ENCODE measurements around the gene ANO3. TPM values are rescaled to one million over a fixed set of nuclear protein-coding genes. Genes with fewer than 3 reads are reported as not detected.

ANO3 gene
- total and polyA plus RNA-seq, 4 experiments from 2014 or later: not detected

DNA sequence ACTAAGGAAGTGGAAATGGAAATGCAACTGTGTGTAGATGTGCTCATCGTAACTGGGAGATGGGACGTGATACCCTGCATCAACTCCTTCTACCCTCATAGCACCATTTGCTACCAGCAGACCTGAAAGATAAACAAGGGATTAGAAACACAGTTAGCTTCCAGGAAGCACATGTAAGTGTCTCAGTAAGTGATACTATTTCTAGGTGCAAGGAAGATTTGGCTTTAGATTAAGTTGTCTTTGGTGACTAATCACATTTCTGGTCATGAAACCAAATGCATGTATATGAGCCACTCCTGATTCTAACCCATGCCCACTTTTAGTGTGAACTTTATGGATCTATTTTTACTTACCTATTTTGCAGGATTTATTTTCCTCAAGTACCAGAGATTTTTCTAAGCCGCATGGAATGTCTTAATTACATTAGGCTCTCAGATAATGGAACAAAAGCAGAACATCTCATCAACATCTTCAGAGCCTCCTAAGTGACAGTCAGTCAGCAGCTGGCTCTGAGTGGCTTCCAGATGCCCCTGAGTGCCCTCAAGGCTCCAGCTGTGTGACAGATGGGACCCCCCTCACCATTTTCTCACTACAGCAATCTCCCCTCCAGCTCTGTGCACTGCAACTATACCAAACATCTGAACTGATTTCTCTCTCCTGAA is 368.8 kb downstream of the ANO3 start:
- no peaks in the 10 kb centered on the region for H3K9me3 ChIP-seq (ENCODE audit: control insufficient read depth in 1 of 2, low read length in 2 of 2)
- H3K27me3 ChIP-seq (ENCODE audit: insufficient read depth, low read length): no peaks in the 10 kb centered on the region
- intact Hi-C loops (cut with micrococcal nuclease): no loop called here
- Mint-ChIP-seq H3K27me3 (no peaks in the 10 kb centered on the region), H3K36me3 (no peaks in the 10 kb centered on the region), H3K9me3 (peaks cover 0 to 6% (median 1%) of the 10 kb centered on the region in 8 donors), H3K4me3 (no peak overlapping the region), H3K27ac (no peak overlapping the region), H3K4me1 (no peaks in the 10 kb centered on the region)
- H3K4me3 ChIP-seq (ENCODE audit: low read length in 2 of 2): no peak overlapping the region
- CTCF ChIA-PET (ENCODE audit: partially characterized antibody): no interaction called here
- POLR2A ChIA-PET (ENCODE audit: partially characterized antibody): no interaction called here
- no peaks in the 10 kb centered on the region for H3K36me3 ChIP-seq (ENCODE audit: insufficient read depth, low read length)
- H3K27ac ChIP-seq (ENCODE audit: low read depth, low read length): no peak overlapping the region
- DNase-seq: no peak
- H3K4me1 ChIP-seq (ENCODE audit: insufficient read depth, low read length): no peaks in the 10 kb centered on the region

DNA sequence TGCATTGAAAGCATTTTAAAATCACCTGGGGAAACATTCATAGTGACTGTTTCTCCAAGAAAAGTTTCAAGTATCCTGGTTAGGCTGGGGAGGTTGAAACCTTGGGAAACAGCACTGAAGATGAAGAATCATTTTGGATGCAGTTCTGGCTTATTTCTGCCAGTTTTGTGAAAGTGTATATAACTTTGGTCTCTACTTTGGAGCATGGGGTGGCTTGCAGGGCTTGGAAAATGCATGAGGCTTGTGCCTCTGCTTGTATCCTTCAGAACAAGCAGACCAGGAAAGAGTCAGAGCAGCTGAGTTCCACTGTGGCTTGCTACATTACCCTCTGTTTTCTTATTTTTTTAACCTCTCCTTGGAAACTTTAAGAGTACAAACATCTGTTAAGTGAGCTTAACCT is 370.5 kb downstream of the ANO3 start:
- ChIA-PET POLR2A (ENCODE audit: partially characterized antibody) (no interaction called here), CTCF (ENCODE audit: partially characterized antibody) (no interaction called here)
- H3K36me3 Mint-ChIP-seq: no peaks in the 10 kb centered on the region
- no peak for DNase-seq
- Histone ChIP-seq H3K4me1 (ENCODE audit: insufficient read depth, low read length) (no peaks in the 10 kb centered on the region), H3K9me3 (ENCODE audit: control insufficient read depth in 1 of 2, low read length in 2 of 2) (no peaks in the 10 kb centered on the region), H3K4me3 (ENCODE audit: low read length in 2 of 2) (no peak overlapping the region), H3K27ac (ENCODE audit: low read depth, low read length) (no peak overlapping the region), H3K27me3 (ENCODE audit: insufficient read depth, low read length) (no peaks in the 10 kb centered on the region), H3K36me3 (ENCODE audit: insufficient read depth, low read length) (no peaks in the 10 kb centered on the region)
- H3K27me3 Mint-ChIP-seq: no peaks in the 10 kb centered on the region
- no peak overlapping the region for H3K4me3 Mint-ChIP-seq
- intact Hi-C loops (cut with micrococcal nuclease): no loop called here
- H3K27ac Mint-ChIP-seq: no peak overlapping the region
- peaks cover 0 to 4% (median 2%) of the 10 kb centered on the region in 8 donors for H3K9me3 Mint-ChIP-seq
- H3K4me1 Mint-ChIP-seq: no peaks in the 10 kb centered on the region

DNA sequence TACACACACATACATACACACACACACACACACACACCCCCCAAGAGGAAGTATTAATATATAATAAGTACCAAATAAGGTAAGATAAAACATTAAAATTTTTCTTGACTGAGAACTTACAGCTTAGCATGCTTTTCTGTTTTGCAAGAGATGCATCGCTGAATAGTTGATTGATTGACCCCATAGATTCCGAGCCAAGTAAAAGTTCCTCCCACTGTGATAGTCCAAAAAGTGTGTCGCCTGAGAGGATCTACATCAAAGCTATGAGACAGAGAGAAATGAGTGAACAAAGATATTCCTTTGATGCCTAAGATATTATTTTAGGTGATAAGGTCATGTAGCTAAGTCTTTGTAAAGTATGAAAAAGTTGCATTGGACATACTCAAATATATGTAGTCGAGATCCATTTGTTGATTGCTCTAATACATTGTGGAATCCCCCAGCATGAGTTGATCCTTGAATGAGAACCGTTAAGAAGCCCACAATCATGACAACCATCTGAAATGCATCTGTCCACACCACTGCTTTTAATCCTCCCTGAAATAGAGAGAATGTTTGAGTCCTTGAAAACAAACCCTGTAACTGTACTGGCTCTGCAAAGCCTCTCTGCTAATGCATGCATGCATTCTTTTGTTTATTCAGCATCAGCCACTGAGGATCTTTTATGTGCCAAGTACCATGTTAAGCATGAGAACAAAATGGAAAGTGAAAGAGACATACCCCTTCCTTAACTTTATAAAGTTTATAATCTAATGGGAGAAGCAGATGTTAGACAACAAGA is 371.7 kb downstream of the ANO3 start:
- Histone ChIP-seq H3K9me3 (ENCODE audit: control insufficient read depth in 1 of 2, low read length in 2 of 2) (no peaks in the 10 kb centered on the region), H3K4me3 (ENCODE audit: low read length in 2 of 2) (no peak overlapping the region), H3K4me1 (ENCODE audit: insufficient read depth, low read length) (no peaks in the 10 kb centered on the region), H3K27me3 (ENCODE audit: insufficient read depth, low read length) (no peaks in the 10 kb centered on the region), H3K36me3 (ENCODE audit: insufficient read depth, low read length) (no peaks in the 10 kb centered on the region), H3K27ac (ENCODE audit: low read depth, low read length) (no peak overlapping the region)
- Mint-ChIP-seq H3K36me3 (no peaks in the 10 kb centered on the region), H3K27me3 (no peaks in the 10 kb centered on the region), H3K4me1 (no peaks in the 10 kb centered on the region), H3K27ac (no peak overlapping the region), H3K4me3 (no peak overlapping the region), H3K9me3 (peaks cover 0 to 4% (median 2%) of the 10 kb centered on the region in 8 donors)
- ChIA-PET POLR2A (ENCODE audit: partially characterized antibody) (no interaction called here), CTCF (ENCODE audit: partially characterized antibody) (interaction anchor here (1.6 kb wide), 1 partner anchor 10 kb away, joined by 3 read pairs; no protein-coding TSS in a partner anchor)
- intact Hi-C loops (cut with micrococcal nuclease): no loop called here
- DNase-seq: no peak

DNA sequence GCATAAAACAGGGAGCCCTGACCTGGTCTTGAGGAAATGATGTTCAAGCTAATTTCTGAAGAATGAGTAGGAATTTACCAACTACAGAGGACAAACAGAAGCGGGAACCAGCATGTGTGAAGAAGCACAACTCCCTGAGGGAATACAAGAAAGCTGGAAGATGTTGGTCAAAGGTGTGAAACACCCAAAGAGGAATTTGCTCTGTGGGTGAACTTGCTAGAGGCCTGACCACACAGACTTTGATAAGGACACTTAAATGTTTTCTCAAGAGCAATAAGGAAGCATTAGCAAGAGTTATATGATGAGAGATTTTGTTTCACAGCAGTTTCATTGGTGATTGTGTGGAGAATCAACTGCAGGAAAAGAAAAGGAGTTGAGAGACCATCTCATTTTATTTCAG is 372.3 kb downstream of the ANO3 start:
- DNase-seq: no peak
- Mint-ChIP-seq H3K4me3 (no peak overlapping the region), H3K4me1 (no peaks in the 10 kb centered on the region), H3K36me3 (no peaks in the 10 kb centered on the region), H3K9me3 (peaks cover 0 to 4% (median 1%) of the 10 kb centered on the region in 8 donors), H3K27me3 (no peaks in the 10 kb centered on the region), H3K27ac (no peak overlapping the region)
- no peaks in the 10 kb centered on the region for H3K36me3 ChIP-seq (ENCODE audit: insufficient read depth, low read length)
- CTCF ChIA-PET (ENCODE audit: partially characterized antibody): interaction anchor here (1.6 kb wide), 1 partner anchor 9 kb away, joined by 3 read pairs; no protein-coding TSS in a partner anchor
- POLR2A ChIA-PET (ENCODE audit: partially characterized antibody): no interaction called here
- H3K9me3 ChIP-seq (ENCODE audit: control insufficient read depth in 1 of 2, low read length in 2 of 2): no peaks in the 10 kb centered on the region
- H3K4me3 ChIP-seq (ENCODE audit: low read length in 2 of 2): no peak overlapping the region
- no peak overlapping the region for H3K27ac ChIP-seq (ENCODE audit: low read depth, low read length)
- H3K27me3 ChIP-seq (ENCODE audit: insufficient read depth, low read length): no peaks in the 10 kb centered on the region
- intact Hi-C loops (cut with micrococcal nuclease): no loop called here
- no peaks in the 10 kb centered on the region for H3K4me1 ChIP-seq (ENCODE audit: insufficient read depth, low read length)

DNA sequence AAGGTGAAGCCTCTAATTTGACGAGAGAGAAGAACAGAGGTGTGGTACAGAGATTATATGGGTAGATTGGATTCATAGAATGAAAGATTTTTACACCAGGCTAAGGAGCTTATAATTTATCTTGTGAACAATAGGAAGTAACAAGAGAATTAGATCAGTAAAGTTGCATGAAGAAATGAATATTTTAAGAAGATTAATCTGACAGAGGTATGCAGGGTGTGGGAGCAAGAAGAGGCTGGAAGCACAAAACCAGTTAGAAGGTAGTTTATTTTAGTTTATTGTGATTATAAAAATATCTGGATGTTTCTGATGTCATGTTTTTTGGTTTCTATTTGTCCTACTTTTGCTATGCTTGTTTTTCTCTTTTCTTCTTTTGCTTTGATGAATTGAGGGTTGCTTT is 374.3 kb downstream of the ANO3 start:
- Histone ChIP-seq H3K4me1 (ENCODE audit: insufficient read depth, low read length) (no peaks in the 10 kb centered on the region), H3K4me3 (ENCODE audit: low read length in 2 of 2) (no peak overlapping the region), H3K27me3 (ENCODE audit: insufficient read depth, low read length) (no peaks in the 10 kb centered on the region), H3K27ac (ENCODE audit: low read depth, low read length) (no peak overlapping the region), H3K36me3 (ENCODE audit: insufficient read depth, low read length) (no peaks in the 10 kb centered on the region), H3K9me3 (ENCODE audit: control insufficient read depth in 1 of 2, low read length in 2 of 2) (no peaks in the 10 kb centered on the region)
- POLR2A ChIA-PET (ENCODE audit: partially characterized antibody): no interaction called here
- H3K4me1 Mint-ChIP-seq: no peaks in the 10 kb centered on the region
- no peaks in the 10 kb centered on the region for H3K36me3 Mint-ChIP-seq
- no peak overlapping the region for H3K4me3 Mint-ChIP-seq
- H3K9me3 Mint-ChIP-seq: peaks cover 0 to 4% (median 1%) of the 10 kb centered on the region in 8 donors
- intact Hi-C loops (cut with micrococcal nuclease): no loop called here
- DNase-seq: no peak
- no peak overlapping the region for H3K27ac Mint-ChIP-seq
- no peaks in the 10 kb centered on the region for H3K27me3 Mint-ChIP-seq
- CTCF ChIA-PET (ENCODE audit: partially characterized antibody): no interaction called here

DNA sequence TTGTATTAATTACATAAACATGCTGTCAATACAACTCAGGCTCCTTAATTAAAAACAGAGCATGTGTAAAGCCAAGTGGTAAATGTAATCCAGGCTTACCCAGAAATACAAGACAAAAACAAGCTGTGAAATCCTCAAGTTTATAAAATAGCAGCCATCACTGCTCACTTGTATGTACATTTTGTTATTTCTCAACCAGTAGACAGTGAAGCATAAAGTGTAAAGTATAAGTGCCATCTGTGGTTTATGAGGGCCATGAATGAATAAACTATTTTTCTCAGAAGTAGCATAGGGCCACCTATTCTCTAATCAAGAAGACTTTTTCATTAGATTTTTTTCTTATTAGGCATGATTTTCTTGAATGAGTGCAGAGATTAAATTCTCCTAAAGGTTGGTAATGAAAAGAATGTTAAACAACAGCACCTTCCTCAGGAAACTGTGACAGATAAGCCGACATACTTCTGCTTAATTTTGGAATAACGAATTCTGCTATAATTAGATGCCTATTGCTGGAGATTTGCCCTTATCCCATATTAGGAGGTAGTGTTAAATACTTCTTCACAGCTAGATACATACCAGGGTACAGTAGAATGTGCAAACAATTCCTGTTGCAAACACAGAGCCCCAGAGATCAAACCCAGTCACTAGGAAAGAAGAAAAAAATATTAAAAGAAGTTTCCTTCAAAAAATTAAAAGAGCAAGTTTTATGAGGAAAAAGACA is 377.0 kb downstream of the ANO3 start:
- H3K27ac Mint-ChIP-seq: no peak overlapping the region
- H3K4me3 Mint-ChIP-seq: no peak overlapping the region
- H3K9me3 Mint-ChIP-seq: peaks cover 0 to 8% (median 1%) of the 10 kb centered on the region in 8 donors
- intact Hi-C loops (cut with micrococcal nuclease): no loop called here
- no peaks in the 10 kb centered on the region for H3K36me3 Mint-ChIP-seq
- ChIA-PET CTCF (ENCODE audit: partially characterized antibody) (no interaction called here), POLR2A (ENCODE audit: partially characterized antibody) (no interaction called here)
- no peaks in the 10 kb centered on the region for H3K9me3 ChIP-seq (ENCODE audit: control insufficient read depth in 1 of 2, low read length in 2 of 2)
- no peak overlapping the region for H3K27ac ChIP-seq (ENCODE audit: low read depth, low read length)
- no peaks in the 10 kb centered on the region for H3K4me1 ChIP-seq (ENCODE audit: insufficient read depth, low read length)
- DNase-seq: no peak
- no peaks in the 10 kb centered on the region for H3K4me1 Mint-ChIP-seq
- H3K36me3 ChIP-seq (ENCODE audit: insufficient read depth, low read length): no peaks in the 10 kb centered on the region
- no peaks in the 10 kb centered on the region for H3K27me3 ChIP-seq (ENCODE audit: insufficient read depth, low read length)
- no peak overlapping the region for H3K4me3 ChIP-seq (ENCODE audit: low read length in 2 of 2)
- H3K27me3 Mint-ChIP-seq: no peaks in the 10 kb centered on the region

DNA sequence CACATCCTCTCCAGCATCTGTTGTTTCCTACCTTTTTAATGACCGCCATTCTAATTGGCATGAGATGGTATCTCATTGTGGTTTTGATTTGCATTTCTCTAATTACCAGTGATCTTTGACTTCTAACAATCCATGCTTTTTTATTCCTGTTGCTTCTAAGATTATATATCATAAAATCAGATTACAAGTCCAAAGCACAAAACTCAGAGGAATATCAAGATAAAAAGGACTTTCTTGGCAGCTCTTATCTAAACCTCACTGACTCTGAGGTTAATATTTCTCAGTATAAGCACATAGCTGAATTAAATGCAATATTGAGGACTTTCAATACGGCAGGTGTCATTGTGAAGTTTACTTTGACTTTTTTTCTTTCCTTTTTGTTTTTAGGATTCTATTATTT is 378.6 kb downstream of the ANO3 start:
- peaks cover 0 to 6% (median 0%) of the 10 kb centered on the region in 8 donors for H3K9me3 Mint-ChIP-seq
- H3K4me1 Mint-ChIP-seq: no peaks in the 10 kb centered on the region
- POLR2A ChIA-PET (ENCODE audit: partially characterized antibody): no interaction called here
- CTCF ChIA-PET (ENCODE audit: partially characterized antibody): no interaction called here
- H3K27me3 Mint-ChIP-seq: no peaks in the 10 kb centered on the region
- H3K27me3 ChIP-seq (ENCODE audit: insufficient read depth, low read length): no peaks in the 10 kb centered on the region
- no peak overlapping the region for H3K27ac ChIP-seq (ENCODE audit: low read depth, low read length)
- H3K4me1 ChIP-seq (ENCODE audit: insufficient read depth, low read length): no peaks in the 10 kb centered on the region
- no peak overlapping the region for H3K27ac Mint-ChIP-seq
- H3K4me3 ChIP-seq (ENCODE audit: low read length in 2 of 2): no peak overlapping the region
- intact Hi-C loops (cut with micrococcal nuclease): no loop called here
- H3K4me3 Mint-ChIP-seq: peak overlapping the region in 1 of 8 donors; percentile 22
- H3K36me3 Mint-ChIP-seq: no peaks in the 10 kb centered on the region
- no peaks in the 10 kb centered on the region for H3K36me3 ChIP-seq (ENCODE audit: insufficient read depth, low read length)
- DNase-seq: no peak
- H3K9me3 ChIP-seq (ENCODE audit: control insufficient read depth in 1 of 2, low read length in 2 of 2): no peaks in the 10 kb centered on the region

Measured in CD4-positive, alpha-beta memory T cell (primary cell).